ENCODE measurements around the gene DOCK8.

DNA sequence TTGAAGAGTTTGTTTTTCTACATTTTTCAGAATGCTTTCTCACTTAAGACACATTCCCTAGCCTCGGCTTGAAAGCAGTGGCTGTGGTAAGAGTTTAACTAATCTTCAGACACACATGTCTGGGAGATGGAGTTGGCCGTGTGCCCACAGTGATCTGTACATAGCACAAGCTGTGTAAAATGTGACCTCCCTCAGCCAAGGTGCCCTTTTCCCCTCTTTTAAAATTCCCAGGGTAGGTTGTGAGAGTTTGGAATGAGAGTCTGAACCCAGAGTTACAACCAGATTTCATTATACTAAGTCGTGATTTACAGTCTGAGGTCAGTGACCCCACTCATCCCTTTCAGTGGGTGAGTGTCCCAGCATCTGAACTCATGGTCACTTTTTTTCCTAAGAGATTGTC lies 230.4 kb downstream of the DOCK8 start:
- TF ChIP-seq, protein P1, sequence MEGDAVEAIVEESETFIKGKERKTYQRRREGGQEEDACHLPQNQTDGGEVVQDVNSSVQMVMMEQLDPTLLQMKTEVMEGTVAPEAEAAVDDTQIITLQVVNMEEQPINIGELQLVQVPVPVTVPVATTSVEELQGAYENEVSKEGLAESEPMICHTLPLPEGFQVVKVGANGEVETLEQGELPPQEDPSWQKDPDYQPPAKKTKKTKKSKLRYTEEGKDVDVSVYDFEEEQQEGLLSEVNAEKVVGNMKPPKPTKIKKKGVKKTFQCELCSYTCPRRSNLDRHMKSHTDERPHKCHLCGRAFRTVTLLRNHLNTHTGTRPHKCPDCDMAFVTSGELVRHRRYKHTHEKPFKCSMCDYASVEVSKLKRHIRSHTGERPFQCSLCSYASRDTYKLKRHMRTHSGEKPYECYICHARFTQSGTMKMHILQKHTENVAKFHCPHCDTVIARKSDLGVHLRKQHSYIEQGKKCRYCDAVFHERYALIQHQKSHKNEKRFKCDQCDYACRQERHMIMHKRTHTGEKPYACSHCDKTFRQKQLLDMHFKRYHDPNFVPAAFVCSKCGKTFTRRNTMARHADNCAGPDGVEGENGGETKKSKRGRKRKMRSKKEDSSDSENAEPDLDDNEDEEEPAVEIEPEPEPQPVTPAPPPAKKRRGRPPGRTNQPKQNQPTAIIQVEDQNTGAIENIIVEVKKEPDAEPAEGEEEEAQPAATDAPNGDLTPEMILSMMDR (IDR thresholded peaks at IDR 0.05) = no peak
- no peak for TF ChIP-seq POLR2A (IDR thresholded peaks at IDR 0.05)
